Measurements from ENCODE around the gene HTD2. TPM values are rescaled to one million over a fixed set of nuclear protein-coding genes. Genes with fewer than 3 reads are reported as not detected.

The HTD2 gene
- total RNA-seq, 1 donor from 2014 or later = 6.3 TPM

- intact Hi-C loops (cut with micrococcal nuclease) = loop anchor here (1.0 to 10.0 kb wide), 5 partner anchors 10 to 577 kb away; partner anchors contain the start of genes ABHD6, HTD2, RPP14 and SLMAP
Measured at GRCh38 chr3:58331593-58332152, 25.4 kb downstream of the HTD2 start.

- intact Hi-C loops (cut with micrococcal nuclease) = loop anchor here (1.0 to 10.0 kb wide), 7 partner anchors 11 to 578 kb away; partner anchors contain the start of genes ABHD6, HTD2, PDHB and RPP14
Measured at GRCh38 chr3:58332575-58333188, 26.4 kb downstream of the HTD2 start, which contains the start of gene PXK. Gene PXK (plus strand): TSS chr3:58332892. CDS start chr3:58332989, 97 bp downstream.

GRCh38 chr3:58333206-58334012 is 27.1 kb downstream of the HTD2 start:
- intact Hi-C loops (cut with micrococcal nuclease) = loop anchor here (1.0 to 10.0 kb wide), 4 partner anchors 17 to 579 kb away; partner anchors contain the start of genes PDHB and SLMAP

- intact Hi-C loops (cut with micrococcal nuclease) = loop anchor here (2.0 to 10.0 kb wide), 2 partner anchors 17 to 579 kb away; partner anchors contain the start of gene SLMAP
Measured at GRCh38 chr3:58334013-58334321, 27.6 kb downstream of the HTD2 start.

- intact Hi-C loops (cut with micrococcal nuclease) = loop anchor here (2.0 to 10.0 kb wide), 2 partner anchors 16 to 580 kb away; partner anchors contain the start of gene SLMAP
Measured at GRCh38 chr3:58334506-58334884, 28.2 kb downstream of the HTD2 start.

- intact Hi-C loops (cut with micrococcal nuclease) = loop anchor here (1.0 to 10.0 kb wide), 6 partner anchors 11 to 581 kb away; partner anchors contain the start of gene SLMAP
Measured at GRCh38 chr3:58335652-58335947, 29.3 kb downstream of the HTD2 start.

- intact Hi-C loops (cut with micrococcal nuclease) = loop anchor here (10.0 kb wide), 1 partner anchor 582 kb away; the partner anchor contains the start of gene SLMAP
Measured at GRCh38 chr3:58336135-58336882, 30.0 kb downstream of the HTD2 start.

- intact Hi-C loops (cut with micrococcal nuclease) = loop anchor here (10.0 kb wide), 1 partner anchor 582 kb away; the partner anchor contains the start of gene SLMAP
Measured at GRCh38 chr3:58337190-58337589, 30.9 kb downstream of the HTD2 start.

GRCh38 chr3:58339146-58339545 is 32.8 kb downstream of the HTD2 start:
- intact Hi-C loops (cut with micrococcal nuclease) = loop anchor here (10.0 kb wide), 1 partner anchor 584 kb away; the partner anchor contains the start of gene SLMAP

GRCh38 chr3:58340594-58341244 is 34.4 kb downstream of the HTD2 start:
- intact Hi-C loops (cut with micrococcal nuclease) = no loop called here

GRCh38 chr3:58341376-58341775 is 35.1 kb downstream of the HTD2 start:
- intact Hi-C loops (cut with micrococcal nuclease) = no loop called here

- intact Hi-C loops (cut with micrococcal nuclease) = no loop called here
Measured at GRCh38 chr3:58342676-58343075, 36.4 kb downstream of the HTD2 start.

GRCh38 chr3:58345457-58345856 is 39.1 kb downstream of the HTD2 start:
- intact Hi-C loops (cut with micrococcal nuclease) = no loop called here

GRCh38 chr3:58346368-58346767 is 40.0 kb downstream of the HTD2 start:
- intact Hi-C loops (cut with micrococcal nuclease) = loop anchor here (1.0 kb wide), 1 partner anchor 11 kb away; no protein-coding TSS in a partner anchor

- intact Hi-C loops (cut with micrococcal nuclease) = no loop called here
Measured at GRCh38 chr3:58347984-58348383, 41.7 kb downstream of the HTD2 start.

- intact Hi-C loops (cut with micrococcal nuclease) = loop anchor here (1.0 to 10.0 kb wide), 5 partner anchors 8 to 1568 kb away; partner anchors contain the start of gene PDE12
Measured at GRCh38 chr3:58349792-58350626, 43.7 kb downstream of the HTD2 start.

- intact Hi-C loops (cut with micrococcal nuclease) = loop anchor here (1.0 to 10.0 kb wide), 5 partner anchors 8 to 1568 kb away; partner anchors contain the start of gene PDE12
Measured at GRCh38 chr3:58350627-58351013, 44.3 kb downstream of the HTD2 start.

GRCh38 chr3:58351920-58352319 is 45.6 kb downstream of the HTD2 start:
- intact Hi-C loops (cut with micrococcal nuclease) = loop anchor here (2.0 to 10.0 kb wide), 4 partner anchors 17 to 1570 kb away; partner anchors contain the start of gene PDE12

GRCh38 chr3:58352626-58353025 is 46.3 kb downstream of the HTD2 start:
- intact Hi-C loops (cut with micrococcal nuclease) = loop anchor here (5.0 to 10.0 kb wide), 3 partner anchors 315 to 1570 kb away; partner anchors contain the start of gene PDE12

Data from T-helper 1 cell treated with Interleukin-12 subunit alpha and Interleukin-12 subunit beta and Interleukin-4 antibody, amounts not matched to agents 30 ng/mL and 1 ng/mL, for 36 hours (primary cell).